K562 (cell line): ENCODE measurements around the gene BID. TPM values are rescaled to one million over a fixed set of nuclear protein-coding genes. Genes with fewer than 3 reads are reported as not detected.

Experiments used
- ATAC-seq: fragments of 200-7000 bp; cut with Tn5 transposase; 3 replicates; pipeline ENCODE4 v1.9.1; 2020; ENCODE audit warnings: moderate library complexity
- BruUV-seq: library from RNA; stranded (reverse); fragments of 400-500 nt; replicated peaks from 2 replicates; lab custom pipeline; 2021; lab: Mats Ljungman, UMichigan
- CTCF ChIA-PET: fragments of 300-600 bp; formaldehyde crosslinking; extraction: SDS; loops from one replicate; lab custom pipeline; 2021; ENCODE audit warnings: low intra/inter-chr PET ratio; lab: Yijun Ruan, JAX
- POLR2A ChIA-PET: fragments of 300-600, 350-650 bp; sonication (Branson Sonifier 250); formaldehyde crosslinking; extraction: SDS; loops from one replicate; lab custom pipeline; 2021; ENCODE audit warnings: antibody characterized with exemption, inconsistent platforms; lab: Yijun Ruan, JAX
- DNase-seq, 4 experiments: peaks; one replicate each; pipeline versions ENCODE4 v3.0.0 to v3.0.0-alpha.2; 2011 to 2018; ENCODE audit warnings: low spot score in 3 of 4, mixed read lengths in 3 of 4; ENCODE audit errors: extremely low read depth in 1 of 4
- FAIRE-seq: peaks from 2 replicates; lab custom pipeline; 2011; peaks lifted over from hg19 to GRCh38; lab: Jason Lieb, UNC
- H2AFZ ChIP-seq: 2 replicates; pipeline ENCODE4 v1.6.0; 2011; ENCODE audit warnings: low read depth, low read length, control low read depth, inconsistent platforms
- H3K27ac ChIP-seq: fragments of 200-600 bp; 3 replicates; pipeline ENCODE4 v1.8.0; 2011; ENCODE audit warnings: low read depth, mild to moderate bottlenecking, control low read depth, inconsistent platforms, low read length, moderate library complexity, mixed read lengths; ENCODE audit errors: extremely low read depth
- H3K27me3 ChIP-seq, 2 experiments: fragments of 300-600 bp in 1 of 2; 2 replicates in 1 of 2; 3 replicates in 1 of 2; pipeline versions ENCODE4 v1.6.0 to v1.8.0; 2011; ENCODE audit warnings: inconsistent platforms in 2 of 2, low read length in 2 of 2, mild to moderate bottlenecking in 1 of 2, mixed read lengths in 1 of 2, moderate library complexity in 1 of 2; ENCODE audit not compliant: control insufficient read depth in 2 of 2, insufficient read depth in 2 of 2
- H3K36me3 ChIP-seq: fragments of 300-600 bp; 3 replicates; pipeline ENCODE4 v1.8.0; 2011; ENCODE audit warnings: mild to moderate bottlenecking, low read length, inconsistent platforms; ENCODE audit not compliant: control insufficient read depth, insufficient read depth
- H3K4me1 ChIP-seq, 2 experiments: fragments of 200-600 bp in 1 of 2; replicated peaks in 1 of 2; 2 replicates in 1 of 2; 3 replicates in 1 of 2; pipeline versions ENCODE4 v1.5.1 to v1.8.0; 2011; ENCODE audit warnings: inconsistent platforms in 2 of 2, low read length in 2 of 2, mild to moderate bottlenecking in 1 of 2, mixed read lengths in 1 of 2, moderate library complexity in 1 of 2; ENCODE audit not compliant: control insufficient read depth in 2 of 2, insufficient read depth in 2 of 2
- H3K4me2 ChIP-seq: 2 replicates; pipeline ENCODE4 v1.6.1; 2011; ENCODE audit warnings: low read length, control low read depth, inconsistent platforms, mixed read lengths; ENCODE audit not compliant: insufficient read depth
- H3K4me3 ChIP-seq: fragments of 200-600 bp; sonication (generic), shearing (Covaris generic); 2 replicates; pipeline ENCODE4 v1.5.1; 2016; ENCODE audit warnings: control low read depth, inconsistent platforms
- H3K79me2 ChIP-seq: fragments of 200-600 bp; 3 replicates; pipeline ENCODE4 v1.8.0; 2011; ENCODE audit warnings: low read length, inconsistent platforms; ENCODE audit not compliant: control insufficient read depth, insufficient read depth
- H3K9ac ChIP-seq, 2 experiments: 2 replicates each; pipeline versions ENCODE4 v1.6.0 to v1.6.1; 2011; ENCODE audit warnings: low read depth in 2 of 2, low read length in 2 of 2, control low read depth in 1 of 2, inconsistent platforms in 1 of 2, mild to moderate bottlenecking in 1 of 2, mixed read lengths in 1 of 2; ENCODE audit not compliant: insufficient read depth in 1 of 2
- H3K9me1 ChIP-seq: one replicate; pipeline ENCODE4 v1.6.0; 2011; ENCODE audit warnings: inconsistent platforms, mild to moderate bottlenecking, low read length, moderate library complexity; ENCODE audit not compliant: control insufficient read depth, insufficient read depth
- H3K9me3 ChIP-seq: replicated peaks from 2 replicates; pipeline ENCODE4 v1.5.1; 2011; ENCODE audit warnings: low read depth, low read length, inconsistent platforms; ENCODE audit not compliant: control insufficient read depth, insufficient read depth
- H4K20me1 ChIP-seq: replicated peaks from 2 replicates; pipeline ENCODE4 v1.6.1; 2011; ENCODE audit warnings: low read length, inconsistent platforms, mixed read lengths; ENCODE audit not compliant: control insufficient read depth, insufficient read depth
- CBFA2T3 ChIP-seq: fragments of 450-650 bp; IDR thresholded peaks from 2 replicates; pipeline ENCODE4 v1.6.1; 2017
- CTBP1 ChIP-seq: fragments of 450-650 bp; IDR thresholded peaks from 2 replicates; pipeline ENCODE4 v1.6.1; 2016; ENCODE audit warnings: borderline replicate concordance
- HDAC1 ChIP-seq, 2 experiments: fragments of 450-650 bp; IDR thresholded peaks; 2 replicates each; pipeline ENCODE4 v1.6.1; 2016 to 2017; ENCODE audit warnings: inconsistent platforms in 1 of 2, mild to moderate bottlenecking in 1 of 2, moderate library complexity in 1 of 2
- KHSRP ChIP-seq: fragments of 450-650 bp; IDR thresholded peaks from 2 replicates; pipeline ENCODE4 v1.6.1; 2017
- KLF1 ChIP-seq: fragments of 450-650 bp; IDR thresholded peaks from 2 replicates; pipeline ENCODE4 v1.6.1; 2016; ENCODE audit warnings: missing genetic modification characterization, missing compliant biosample characterization
- PHB2 ChIP-seq: fragments of 450-650 bp; IDR thresholded peaks from 2 replicates; pipeline ENCODE4 v1.6.1; 2017; ENCODE audit warnings: low read depth
- POLR2B ChIP-seq: fragments of 450-650 bp; IDR thresholded peaks from 2 replicates; pipeline ENCODE4 v1.6.1; 2018; ENCODE audit warnings: low read depth; ENCODE audit not compliant: partially characterized antibody
- SETDB1 ChIP-seq: IDR thresholded peaks from one replicate; pipeline ENCODE4 v1.6.1; 2012; ENCODE audit warnings: low read length, control low read depth, inconsistent platforms
- SMARCE1 ChIP-seq: fragments of 450-650 bp; IDR thresholded peaks from 2 replicates; pipeline ENCODE4 v1.7.1; 2016; ENCODE audit warnings: mild to moderate bottlenecking
- ZNF695 ChIP-seq: fragments of 450-650 bp; formaldehyde crosslinking; IDR thresholded peaks from 2 replicates; pipeline ENCODE4 v1.4.0; 2020; ENCODE audit warnings: mild to moderate bottlenecking, moderate library complexity
- ZNF785 ChIP-seq: fragments of 250-450 bp; sonication (Bioruptor Pico); IDR thresholded peaks from 2 replicates; pipeline ENCODE4 v1.4.0; 2020; ENCODE audit warnings: mild to moderate bottlenecking
- WGBS: fragments of 100-300 bp; shearing (Covaris generic); methylation state at CpG from one replicate; pipeline ENCODE4 v1.1.6; 2016; ENCODE audit warnings: low coverage, mixed read lengths; ENCODE audit not compliant: insufficient coverage; ENCODE audit errors: missing lambda C conversion rate; 5-methylcytosine and 5-hydroxymethylcytosine counted together
- in situ Hi-C: fragments of 300-500 bp; cut with MboI; formaldehyde crosslinking; loops from 4 replicates; pipeline ENCODE4 v1.15.0; 2018; ENCODE audit warnings: inconsistent platforms, mixed read lengths
- intact Hi-C: fragments of 100-400 bp; cut with micrococcal nuclease; formaldehyde crosslinking; loops from 2 replicates; pipeline ENCODE4 v1.14.2; 2022
- polyA plus RNA-seq, 8 experiments: library from polyadenylated mRNA; depleted of rRNA in 4 of 8; stranded (reverse) in 5 of 8; unstranded in 3 of 8; fragments of >200 nt; fragmentation: Nextera tagmentation in 2 of 8; fragmentation: Illumina TruSeq in 1 of 8; extraction: Ambion mirVana in 2 of 8; extraction: Trizol in 1 of 8; gene quantifications; 2 replicates each; pipeline versions ENCODE4 v1.2.1 to v1.2.3, GENCODE V29; 2011 to 2014; ENCODE audit warnings: inconsistent platforms in 1 of 8, missing spikeins in 1 of 8
- total RNA-seq, 7 experiments: library from RNA; depleted of rRNA in 6 of 7; stranded (reverse); fragments of >200 nt in 6 of 7; fragmentation: Illumina TruSeq in 2 of 7; extraction: Trizol in 2 of 7; gene quantifications; 2 replicates each; pipeline versions ENCODE4 v1.2.1 to v1.2.3, GENCODE V29; 2011 to 2021; ENCODE audit warnings: low replicate concordance in 1 of 7
- TF ChIP-seq, protein P1 (sequence below): fragments of 450-650 bp; IDR thresholded peaks from 2 replicates; pipeline ENCODE4 v1.6.1; 2018; ENCODE audit warnings: mild to moderate bottlenecking, low read depth; ENCODE audit not compliant: partially characterized antibody
- TF ChIP-seq, protein P2 (sequence below): fragments of 250-450 bp; sonication (Bioruptor Pico); IDR thresholded peaks from 2 replicates; pipeline ENCODE4 v1.5.0; 2021; ENCODE audit warnings: mild to moderate bottlenecking, borderline replicate concordance

Gene BID
- total and polyA plus RNA-seq, 9 of the 15 experiments (the other 6 are each of a cell fraction or from before 2014, with no cell fraction given): 5.2 to 209 (median 63.7) TPM

DNA sequence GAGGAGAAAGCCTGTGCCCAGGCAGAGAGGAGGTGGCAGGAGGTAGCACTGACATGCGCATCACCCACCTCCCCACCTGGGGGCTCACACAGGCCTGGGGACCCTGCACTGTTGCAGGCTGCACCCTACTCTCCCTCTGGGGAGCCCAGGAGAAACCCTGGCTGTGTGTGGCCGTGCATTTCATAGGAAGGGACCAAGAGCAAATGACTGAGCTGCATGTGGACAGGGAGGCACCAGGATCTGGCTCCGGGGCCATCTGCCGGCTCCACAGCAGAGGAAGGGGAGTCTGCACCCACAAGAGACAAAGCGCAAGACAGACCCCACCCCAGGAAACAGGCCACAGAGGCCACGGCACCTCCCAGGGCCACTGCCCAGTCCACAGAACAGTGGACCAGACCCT is 22.7 kb downstream of the BID start:
- H3K9ac ChIP-seq: peak overlapping the region in 1 of 2 experiments; percentile 22; a peak in 2 of 4 replicates
- ATAC-seq: no peak

More for the DNA sequence above, 22.7 kb downstream of the BID start:
- WGBS: 72% methylated on average over 6 of the region's 6 CpGs
- no peak overlapping the region for H3K4me3 ChIP-seq
- ChIA-PET POLR2A (interaction anchor here (0.6 to 1.4 kb wide), 5 partner anchors 8 to 309 kb away, joined by 3 to 5 read pairs (median 3); no protein-coding TSS in a partner anchor), CTCF (no interaction called here)
- H3K36me3 ChIP-seq: 0 out of 3 replicates have a peak, but pooled peaks cover 3% of the 10 kb centered on the region
- FAIRE-seq: no peak
- H3K4me1 ChIP-seq: peaks cover 0 to 24% of the 10 kb centered on the region in 2 experiments; a peak in 2 of 5 replicates
- no peak overlapping the region for H3K27ac ChIP-seq
- no peaks in the 10 kb centered on the region for H3K9me3 ChIP-seq
- in situ Hi-C loops (no loop called here), intact Hi-C loops (no loop called here)
- H3K79me2 ChIP-seq: peaks cover 30% of the 10 kb centered on the region
- TF ChIP-seq ZNF695 (CRISPR knock-in tag) (no peak), ZNF785 (no peak), CTBP1 (no peak), KHSRP (no peak), KLF1 (tag) (no peak), PHB2 (no peak), SETDB1 (no peak), HDAC1 (IDR thresholded peaks at IDR 0.05) (no peak), POLR2B (no peak), CBFA2T3 (no peak), SMARCE1 (no peak)
- TF ChIP-seq, protein P1, sequence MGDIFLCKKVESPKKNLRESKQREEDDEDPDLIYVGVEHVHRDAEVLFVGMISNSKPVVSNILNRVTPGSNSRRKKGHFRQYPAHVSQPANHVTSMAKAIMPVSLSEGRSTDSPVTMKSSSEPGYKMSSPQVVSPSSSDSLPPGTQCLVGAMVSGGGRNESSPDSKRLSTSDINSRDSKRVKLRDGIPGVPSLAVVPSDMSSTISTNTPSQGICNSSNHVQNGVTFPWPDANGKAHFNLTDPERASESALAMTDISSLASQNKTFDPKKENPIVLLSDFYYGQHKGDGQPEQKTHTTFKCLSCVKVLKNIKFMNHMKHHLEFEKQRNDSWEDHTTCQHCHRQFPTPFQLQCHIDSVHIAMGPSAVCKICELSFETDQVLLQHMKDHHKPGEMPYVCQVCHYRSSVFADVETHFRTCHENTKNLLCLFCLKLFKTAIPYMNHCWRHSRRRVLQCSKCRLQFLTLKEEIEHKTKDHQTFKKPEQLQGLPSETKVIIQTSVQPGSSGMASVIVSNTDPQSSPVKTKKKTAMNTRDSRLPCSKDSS: no peak
- TF ChIP-seq, protein P2, sequence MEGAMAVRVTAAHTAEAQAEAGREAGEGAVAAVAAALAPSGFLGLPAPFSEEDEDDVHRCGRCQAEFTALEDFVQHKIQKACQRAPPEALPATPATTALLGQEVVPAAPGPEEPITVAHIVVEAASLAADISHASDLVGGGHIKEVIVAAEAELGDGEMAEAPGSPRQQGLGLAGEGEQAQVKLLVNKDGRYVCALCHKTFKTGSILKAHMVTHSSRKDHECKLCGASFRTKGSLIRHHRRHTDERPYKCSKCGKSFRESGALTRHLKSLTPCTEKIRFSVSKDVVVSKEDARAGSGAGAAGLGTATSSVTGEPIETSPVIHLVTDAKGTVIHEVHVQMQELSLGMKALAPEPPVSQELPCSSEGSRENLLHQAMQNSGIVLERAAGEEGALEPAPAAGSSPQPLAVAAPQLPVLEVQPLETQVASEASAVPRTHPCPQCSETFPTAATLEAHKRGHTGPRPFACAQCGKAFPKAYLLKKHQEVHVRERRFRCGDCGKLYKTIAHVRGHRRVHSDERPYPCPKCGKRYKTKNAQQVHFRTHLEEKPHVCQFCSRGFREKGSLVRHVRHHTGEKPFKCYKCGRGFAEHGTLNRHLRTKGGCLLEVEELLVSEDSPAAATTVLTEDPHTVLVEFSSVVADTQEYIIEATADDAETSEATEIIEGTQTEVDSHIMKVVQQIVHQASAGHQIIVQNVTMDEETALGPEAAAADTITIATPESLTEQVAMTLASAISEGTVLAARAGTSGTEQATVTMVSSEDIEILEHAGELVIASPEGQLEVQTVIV: no peak
- no TSS peak for BruUV-seq
- no peak overlapping the region for H2AFZ ChIP-seq
- H4K20me1 ChIP-seq: no peaks in the 10 kb centered on the region; the same call in 1 of the 2 replicates
- peaks cover 3% of the 10 kb centered on the region for H3K9me1 ChIP-seq
- DNase-seq: no peak
- H3K27me3 ChIP-seq: no peaks in the 10 kb centered on the region
- H3K4me2 ChIP-seq: no peak overlapping the region
